Stimulated activated CD8-positive, alpha-beta memory T cell treated with anti-CD3 and anti-CD28 coated beads, Interleukin-15, amount 100 ng/mL, for 4 hours (primary cell): ENCODE results near the gene ZNF888.
"Not testable (repeated sequence)": the region's sequence is repeated elsewhere in the genome, so short reads cannot be mapped to it uniquely, and the experiment has no call there.

Experiments used
- DNase-seq, 2 donors: peaks; one replicate each; pipeline ENCODE4 v3.0.0-alpha.2; 2020; ENCODE audit warnings: low read depth in 2 of 2

ZNF888 gene

DNA sequence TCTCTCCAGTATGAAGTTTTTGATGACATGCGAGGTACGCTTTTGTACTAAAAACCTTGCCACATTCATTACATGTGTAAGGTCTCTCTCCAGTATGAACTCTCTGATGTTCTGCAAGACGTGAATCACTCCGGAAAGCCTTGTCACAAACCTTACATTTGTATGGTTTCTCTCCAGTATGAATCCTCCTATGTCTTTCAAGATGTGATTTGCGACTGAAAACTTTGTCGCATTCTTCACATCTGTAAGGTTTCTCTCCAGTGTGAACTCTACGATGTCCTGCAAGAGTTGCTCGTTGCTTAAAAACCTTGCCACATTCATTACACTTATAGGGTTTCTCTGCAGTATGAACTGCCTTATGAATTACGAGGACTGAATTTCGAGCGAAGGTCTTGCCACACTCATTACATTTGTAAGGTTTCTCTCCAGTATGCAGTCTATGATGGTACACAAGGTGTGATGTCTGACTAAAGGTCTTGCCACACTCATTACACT is 42.3 kb downstream of the ZNF888 start:
- DNase-seq: no peak

DNA sequence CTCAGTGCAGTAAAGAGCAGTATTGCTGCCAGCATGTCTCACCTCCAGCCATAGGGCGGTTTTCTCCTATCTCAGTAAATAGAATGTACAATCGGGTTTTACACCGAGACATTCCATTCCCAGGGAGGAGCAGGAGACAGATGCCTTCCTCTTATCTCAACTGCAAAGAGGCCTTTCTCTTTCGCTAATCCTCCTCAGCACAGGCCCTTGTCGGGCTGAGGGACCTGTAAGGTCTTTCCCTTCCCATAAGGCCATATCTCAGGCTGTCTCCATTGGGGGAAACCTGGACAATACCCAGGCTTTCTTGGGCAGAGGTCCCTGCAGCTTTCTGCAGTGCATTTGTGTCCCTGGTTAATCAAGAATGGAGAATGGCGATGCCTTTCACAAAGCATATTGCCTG is 50.2 kb downstream of the ZNF888 start:
- DNase-seq: not testable (repeated sequence)

DNA sequence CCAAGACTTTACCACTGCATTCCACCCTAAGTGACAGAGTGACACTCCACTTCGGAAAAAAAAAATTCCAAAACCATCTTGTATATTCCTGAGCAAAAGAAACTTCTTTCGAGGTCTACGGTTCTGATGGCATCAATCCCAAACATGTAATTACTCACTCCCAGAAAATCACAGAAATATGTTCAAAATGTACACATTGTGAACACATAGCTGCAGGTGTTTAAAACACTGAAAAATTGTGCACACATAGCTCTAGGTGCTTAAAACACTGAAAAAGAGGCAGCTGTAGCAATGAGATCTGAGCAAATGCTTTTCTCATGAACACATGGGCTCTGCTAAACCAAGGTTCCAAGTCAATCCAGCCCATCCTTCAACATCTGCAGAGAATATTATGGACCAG is 51.8 kb downstream of the ZNF888 start:
- no peak for DNase-seq

DNA sequence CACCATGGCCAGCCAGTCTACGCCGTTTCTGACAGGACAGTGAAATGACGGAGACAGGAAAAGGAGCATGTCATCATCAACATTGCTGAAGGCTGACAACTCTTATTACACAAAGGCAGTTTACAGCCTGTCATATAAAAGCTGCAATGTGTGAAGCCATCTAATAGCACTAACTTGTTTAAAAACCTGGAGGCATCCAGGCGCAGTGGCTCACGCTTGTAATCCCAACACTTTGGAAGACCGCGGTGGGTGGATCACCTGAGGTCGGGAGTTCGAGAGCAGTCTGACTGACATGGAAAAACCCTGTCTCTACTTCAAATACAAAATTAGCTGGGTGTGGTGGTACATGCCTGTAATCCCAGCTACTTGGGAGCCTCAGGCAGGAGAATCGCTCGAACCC is 55.2 kb downstream of the ZNF888 start:
- not testable (repeated sequence) for DNase-seq

DNA sequence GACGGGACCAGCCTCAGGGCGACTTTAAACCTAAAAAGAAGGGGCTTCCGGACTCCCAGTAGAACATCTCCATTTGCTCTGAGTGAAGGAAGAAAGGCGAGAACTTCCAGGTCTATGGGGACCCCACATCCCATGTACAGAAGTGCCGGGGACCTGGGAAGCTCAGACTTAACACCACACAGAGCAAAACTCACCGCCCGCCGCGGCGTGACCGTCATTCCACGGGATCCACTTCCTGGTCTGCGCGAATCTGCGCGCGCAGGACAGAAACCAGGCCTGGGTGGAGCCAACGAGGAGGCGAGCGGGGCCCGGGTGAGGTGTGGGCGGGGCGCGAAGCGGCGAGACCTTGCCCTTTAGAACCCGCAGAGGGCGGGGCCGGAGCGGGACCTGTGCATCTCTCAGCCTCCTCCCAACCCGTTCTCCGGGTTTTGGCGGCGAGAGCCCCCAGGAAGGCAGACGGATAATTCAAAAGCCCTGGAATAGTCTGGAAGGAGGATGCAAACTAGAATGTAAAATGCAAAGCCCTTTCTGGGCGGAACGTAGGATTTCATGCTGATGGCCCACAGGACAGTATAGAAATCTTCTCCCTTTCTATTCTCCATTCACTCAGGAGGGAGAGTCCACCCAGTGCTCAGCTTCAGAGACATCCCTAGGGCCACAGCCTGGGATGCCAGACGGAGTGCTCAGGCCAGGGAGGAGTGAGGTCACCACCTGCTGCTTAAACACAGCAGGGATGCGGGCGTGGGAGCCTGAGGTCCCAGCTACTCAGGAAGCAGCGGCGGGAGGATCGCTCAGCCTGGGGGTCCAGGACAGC is 65.6 kb downstream of the ZNF888 start, which contains the start of gene ZNF468:
ZNF468 (minus strand) TSS at position 242 of the 814 bp plus-strand sequence. CDS start 3,347 bp downstream, outside the sequence.
- peak; percentile 44 to 61 for DNase-seq

DNA sequence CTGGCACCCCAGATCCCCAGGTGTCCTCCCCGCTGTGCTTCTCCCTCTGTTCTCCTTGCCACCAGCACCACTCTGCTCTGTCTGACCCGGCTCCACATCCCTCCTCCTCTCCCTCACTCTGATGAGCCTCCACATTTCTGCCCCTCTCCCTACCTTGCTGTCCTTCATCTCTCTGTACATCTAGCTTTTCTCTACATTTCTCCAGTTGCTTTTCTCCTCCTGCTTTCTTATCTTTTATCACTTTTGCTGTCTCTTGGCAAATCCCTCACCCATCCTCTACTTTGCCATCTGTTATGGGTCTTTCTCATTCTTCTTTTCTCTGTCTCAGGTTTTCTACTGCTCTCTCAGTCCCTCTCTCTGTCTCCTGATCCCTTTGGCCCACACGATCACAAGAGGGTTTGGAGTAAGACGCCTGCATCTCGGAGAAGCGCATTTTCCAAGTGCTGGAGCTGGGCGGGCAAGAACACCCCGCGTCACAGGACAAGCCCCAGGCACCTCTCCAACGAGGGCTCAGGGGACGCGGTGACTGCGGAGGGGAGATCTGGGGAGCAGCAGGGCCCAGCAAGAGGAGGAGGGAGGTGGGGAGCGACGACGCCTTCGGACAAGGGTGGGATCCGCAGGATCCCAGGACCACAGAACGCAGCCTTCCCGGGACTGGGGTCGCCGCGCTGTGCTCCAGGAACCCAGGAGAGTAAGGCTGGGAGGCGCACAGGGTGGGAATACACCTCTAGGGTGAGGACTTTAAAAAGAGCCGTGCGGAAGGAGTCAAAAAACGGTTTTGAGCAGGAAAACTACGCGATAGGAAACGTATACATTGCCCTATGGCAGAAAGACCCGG is 66.5 kb downstream of the ZNF888 start:
- not testable (repeated sequence) for DNase-seq
